Glutamatergic neuron (in vitro differentiated cells): Measurements from ENCODE around the gene KISS1. TPM values are rescaled to one million over a fixed set of nuclear protein-coding genes. Genes with fewer than 3 reads are reported as not detected.
"Not testable (repeated sequence)": the region's sequence is repeated elsewhere in the genome, so short reads cannot be mapped to it uniquely, and the experiment has no call there.

Experiments
- DNase-seq: peaks from one replicate; pipeline ENCODE4 v3.0.0; 2022
- H3K27ac Mint-ChIP-seq: one replicate; pipeline ENCODE4 v1.8.0; 2020; ENCODE audit warnings: mild to moderate bottlenecking, mixed read lengths, inconsistent platforms; ENCODE audit not compliant: unreplicated experiment
- H3K27me3 Mint-ChIP-seq: one replicate; pipeline ENCODE4 v1.8.0; 2020; ENCODE audit warnings: mild to moderate bottlenecking, moderate library complexity, mixed read lengths, inconsistent platforms; ENCODE audit not compliant: unreplicated experiment
- H3K36me3 Mint-ChIP-seq: one replicate; pipeline ENCODE4 v1.8.0; 2020; ENCODE audit warnings: mild to moderate bottlenecking, mixed read lengths, inconsistent platforms; ENCODE audit not compliant: unreplicated experiment
- H3K4me1 Mint-ChIP-seq: one replicate; pipeline ENCODE4 v1.8.0; 2020; ENCODE audit warnings: mild to moderate bottlenecking, low read depth, mixed read lengths, inconsistent platforms; ENCODE audit not compliant: unreplicated experiment
- H3K4me3 Mint-ChIP-seq: one replicate; pipeline ENCODE4 v1.8.0; 2020; ENCODE audit warnings: mild to moderate bottlenecking, mixed read lengths, inconsistent platforms; ENCODE audit not compliant: unreplicated experiment
- H3K9me3 Mint-ChIP-seq: one replicate; pipeline ENCODE4 v1.8.0; 2020; ENCODE audit warnings: mild to moderate bottlenecking, moderate library complexity, mixed read lengths, inconsistent platforms; ENCODE audit not compliant: unreplicated experiment
- CTCF ChIP-seq: fragments of 200-600 bp; sonication (generic); IDR thresholded peaks from one replicate; pipeline ENCODE4 v1.5.0; 2021; ENCODE audit not compliant: partially characterized antibody, unreplicated experiment
- long read RNA-seq: library from polyadenylated mRNA; unstranded; transcript quantifications from one replicate; pipeline ENCODE4 v2.0.0, GENCODE V29; 2020; ENCODE audit not compliant: unreplicated experiment
- total RNA-seq: library from RNA; stranded (reverse); fragmentation: NEBNext Ultra II Directional; extraction: Animal tissue kit (Norgen Biotek cat#: 25700); gene quantifications from one replicate; pipeline ENCODE4 v1.2.1, GENCODE V29; 2021; ENCODE audit not compliant: unreplicated experiment

KISS1 gene
- total RNA-seq: not detected
- long read RNA-seq: 0 reads

- Mint-ChIP-seq H3K27ac (no peak within 1 kb of the TSS), H3K27me3 (peaks cover 19% of the 10 kb centered on the region), H3K4me3 (no peak within 1 kb of the TSS), H3K36me3 (no peaks in the 10 kb centered on the region), H3K9me3 (peaks cover 13% of the 10 kb centered on the region), H3K4me1 (peaks cover 18% of the 10 kb centered on the region)
- no peak for DNase-seq
- no peak for TF ChIP-seq CTCF
These were observed at the start of gene KISS1 for GRCh38 chr1:204196068-204196795. KISS1 (minus strand) TSS chr1:204196491; CDS start chr1:204192876, 3,615 bp downstream.

- Mint-ChIP-seq H3K4me1 (no peaks in the 10 kb centered on the region), H3K9me3 (peaks cover 6% of the 10 kb centered on the region), H3K36me3 (peaks cover 26% of the 10 kb centered on the region), H3K4me3 (no peak overlapping the region), H3K27me3 (peaks cover 2% of the 10 kb centered on the region), H3K27ac (no peak overlapping the region)
- no peak for TF ChIP-seq CTCF
- no peak for DNase-seq
These were observed 46.6 kb upstream of the KISS1 start for GRCh38 chr1:204242920-204243319.

GRCh38 chr1:204241914-204242313 lies 45.6 kb upstream of the KISS1 start:
- H3K9me3 Mint-ChIP-seq: peaks cover 2% of the 10 kb centered on the region
- DNase-seq: no peak
- no peaks in the 10 kb centered on the region for H3K4me1 Mint-ChIP-seq
- no peak overlapping the region for H3K4me3 Mint-ChIP-seq
- no peak for TF ChIP-seq CTCF
- H3K36me3 Mint-ChIP-seq: peaks cover 26% of the 10 kb centered on the region
- H3K27me3 Mint-ChIP-seq: peaks cover 2% of the 10 kb centered on the region
- H3K27ac Mint-ChIP-seq: no peak overlapping the region

- no peak for TF ChIP-seq CTCF
- no peak overlapping the region for H3K4me3 Mint-ChIP-seq
- H3K27ac Mint-ChIP-seq: no peak overlapping the region
- H3K9me3 Mint-ChIP-seq: peaks cover 7% of the 10 kb centered on the region
- H3K36me3 Mint-ChIP-seq: peaks cover 31% of the 10 kb centered on the region
- no peak for DNase-seq
- H3K27me3 Mint-ChIP-seq: peaks cover 6% of the 10 kb centered on the region
- H3K4me1 Mint-ChIP-seq: no peaks in the 10 kb centered on the region
These were observed 44.8 kb upstream of the KISS1 start for GRCh38 chr1:204241050-204241449.

GRCh38 chr1:204240233-204240632 lies 43.9 kb upstream of the KISS1 start:
- H3K4me1 Mint-ChIP-seq: no peaks in the 10 kb centered on the region
- no peak for DNase-seq
- H3K4me3 Mint-ChIP-seq: no peak overlapping the region
- H3K27ac Mint-ChIP-seq: no peak overlapping the region
- peaks cover 37% of the 10 kb centered on the region for H3K36me3 Mint-ChIP-seq
- H3K27me3 Mint-ChIP-seq: peaks cover 9% of the 10 kb centered on the region
- H3K9me3 Mint-ChIP-seq: peaks cover 8% of the 10 kb centered on the region
- no peak for TF ChIP-seq CTCF

GRCh38 chr1:204239401-204239800 lies 43.1 kb upstream of the KISS1 start:
- not testable (repeated sequence) for H3K27me3 Mint-ChIP-seq, H3K9me3 Mint-ChIP-seq, DNase-seq, H3K4me3 Mint-ChIP-seq, H3K27ac Mint-ChIP-seq, H3K4me1 Mint-ChIP-seq
- peaks cover 41% of the 10 kb centered on the region for H3K36me3 Mint-ChIP-seq

GRCh38 chr1:204238520-204238919 lies 42.2 kb upstream of the KISS1 start:
- H3K36me3 Mint-ChIP-seq: peaks cover 47% of the 10 kb centered on the region
- H3K27ac Mint-ChIP-seq, H3K9me3 Mint-ChIP-seq, H3K27me3 Mint-ChIP-seq, H3K4me1 Mint-ChIP-seq, H3K4me3 Mint-ChIP-seq, DNase-seq: not testable (repeated sequence)
